Heart left ventricle (tissue), 16 donors: ENCODE measurements around the gene HMGN1. TPM values are rescaled to one million over a fixed set of nuclear protein-coding genes. Genes with fewer than 3 reads are reported as not detected.

ENCODE experiments used
- ATAC-seq, 4 donors: fragments of 200-7000 bp; cut with Tn5 transposase; one replicate each; pipeline ENCODE4 v1.9.1; 2020 to 2022; ENCODE audit warnings: moderate library complexity in 4 of 4, mild to moderate bottlenecking in 3 of 4, moderate number of reproducible peaks in 1 of 4
- DNase-seq, 5 donors: peaks; one replicate each; pipeline ENCODE4 v3.0.0-alpha.2; 2020
- H3K27ac ChIP-seq, 12 donors: fragments of 200-600 bp; sonication (generic) in 4 of 12; one replicate each; pipeline versions ENCODE4 v1.5.0 to v1.8.0; 2016 to 2022; ENCODE audit warnings: mild to moderate bottlenecking in 2 of 12
- H3K27me3 ChIP-seq, 9 donors: fragments of 200-600 bp; sonication (generic) in 2 of 9; one replicate each; pipeline versions ENCODE4 v1.5.1 to v1.8.0; 2016 to 2022; ENCODE audit warnings: mild to moderate bottlenecking in 3 of 9
- H3K36me3 ChIP-seq, 9 donors: fragments of 200-600 bp; sonication (generic) in 2 of 9; one replicate each; pipeline versions ENCODE4 v1.5.0 to v1.8.0; 2018 to 2022; ENCODE audit warnings: mild to moderate bottlenecking in 2 of 9
- H3K4me1 ChIP-seq, 12 donors: fragments of 200-600 bp; sonication (generic) in 4 of 12; one replicate each; pipeline versions ENCODE4 v1.5.0 to v1.8.0; 2016 to 2022; ENCODE audit warnings: mild to moderate bottlenecking in 3 of 12
- H3K4me3 ChIP-seq, 12 donors: fragments of 200-600 bp; sonication (generic) in 4 of 12; one replicate each; pipeline versions ENCODE4 v1.5.0 to v1.8.0; 2017 to 2022; ENCODE audit warnings: mild to moderate bottlenecking in 9 of 12, moderate library complexity in 4 of 12
- H3K9me3 ChIP-seq, 12 donors: fragments of 200-600 bp; sonication (generic) in 4 of 12; one replicate each; pipeline versions ENCODE4 v1.5.0 to v1.8.0; 2016 to 2022; ENCODE audit warnings: mild to moderate bottlenecking in 1 of 12
- POLR2A ChIP-seq, 2 donors: fragments of 450-650 bp; IDR thresholded peaks; one replicate each; pipeline ENCODE4 v1.6.1; 2017; ENCODE audit warnings: antibody characterized with exemption in 2 of 2, mild to moderate bottlenecking in 2 of 2, moderate library complexity in 2 of 2
- WGBS, 4 donors: extraction: QIAGEN DNeasy Blood & Tissue Kit in 2 of 4; methylation state at CpG; one replicate each; pipeline versions ENCODE4 v1.1.5 to v1.1.7; 2013 to 2018; 5-methylcytosine and 5-hydroxymethylcytosine counted together
- intact Hi-C, 10 donors: fragments of 100-400 bp; cut with DNase I; formaldehyde crosslinking; loops; one replicate each; pipeline versions ENCODE4 v1.11.1 to v1.14.2; 2022
- polyA plus RNA-seq, 2 donors: library from polyadenylated mRNA; stranded (reverse); fragments of 200-250 nt; gene quantifications; one replicate each; pipeline ENCODE4 v1.2.3, GENCODE V29; 2013
- total RNA-seq, 9 donors: library from RNA; depleted of rRNA in 2 of 9; stranded (reverse); fragments of >200 nt in 2 of 9; fragmentation: NEBNext Ultra II Directional in 3 of 9; extraction: Animal tissue kit (Norgen Biotek cat#: 25700) in 3 of 9; gene quantifications; one replicate each; pipeline versions ENCODE4 v1.1.0 to v1.2.4, GENCODE V29; 2016 to 2023
- TF ChIP-seq, protein P1 (sequence below), 12 donors: fragments of 200-600 bp; sonication (generic) in 4 of 12; IDR thresholded peaks; one replicate each; pipeline versions ENCODE4 v1.5.0 to v1.8.0; 2018 to 2022; ENCODE audit warnings: antibody characterized with exemption in 12 of 12, mild to moderate bottlenecking in 5 of 12
- donor health status: ischemic (EF 13 %, LVEDD 7.1; RV severe dilation, severe dysfunction).
- donor health status: healthy with polysubstance abuse.
- donor health status: DM: no; HTN: yes; CAD: no.
- donor health status: DM: no; HTN: no; CAD: no.
- donor health status: ischemic (EF 25% LVEDD 6.9; RV normal size, moderate dysfunction).
- donor health status: ischemic (EF 25% LVEDD 5.7; RV mildly dilated, moderate dysfunction).
- donor health status: healthy.
- donor health status: DM: yes; HTN: yes; CAD: no.
- donor health status: ischemic (EF 35%, LVEDD 5.7; RV mildly dilated, moderate dysfunction).
- donor health status: nonischemic (EF 11% LVEDD 7.7; RV severe dilation, severe dysfunction).
- donor health status: DM: yes; HTN: yes; CAD: no.
- donor health status: PGD.
- donor health status: ischemic (EF 29% LVEDD 5.4; RV normal size, mild dysfunction).
- donor health status: nonischemic (EF 23%, LVEDD 6.1; RV moderate dilation, normal function).

Gene HMGN1
- total and polyA plus RNA-seq, 11 donors, result 35.9 to 108 (median 43.9) TPM

DNA sequence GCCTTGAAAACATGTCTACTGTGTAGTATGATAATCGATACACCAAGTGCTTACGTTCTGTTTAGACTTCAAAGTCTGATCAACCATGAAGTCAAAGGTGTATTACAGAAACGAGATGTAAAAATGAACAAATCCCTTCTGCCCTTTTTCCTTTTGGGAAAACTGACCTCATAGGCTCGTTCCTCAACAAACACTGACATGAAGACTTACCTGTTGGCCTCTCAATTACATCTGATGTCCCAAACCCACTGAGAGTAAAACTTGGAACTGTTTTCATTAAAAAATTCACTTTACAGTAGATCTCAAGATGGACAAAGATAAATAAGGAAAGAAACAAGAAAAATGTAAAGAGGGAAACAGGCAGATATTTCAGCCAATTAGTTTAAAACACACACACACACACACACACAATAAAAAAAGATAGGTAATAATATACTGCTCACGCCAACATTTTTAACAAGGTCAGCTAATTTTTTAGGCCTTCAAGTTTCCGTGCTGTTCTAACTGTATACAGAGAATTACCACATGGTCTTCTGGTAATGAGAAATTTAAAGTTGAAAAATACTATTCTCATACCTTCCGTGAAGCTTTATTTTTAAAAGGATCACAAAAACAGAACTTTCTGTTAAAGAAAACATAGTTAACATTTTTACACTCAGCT lies 2.1 kb downstream of the HMGN1 start:
- peak overlapping the region in 9 of 12 donors; percentile 62 to 93 (median 84) for H3K4me3 ChIP-seq
- intact Hi-C loops, result loop anchor here in 5 of 10 donors (2.0 to 5.0 kb wide), 3 partner anchors 32 to 46 kb away; no protein-coding TSS in a partner anchor
- H3K36me3 ChIP-seq, result peaks cover 0 to 49% (median 38%) of the 10 kb centered on the region in 9 donors
- WGBS, 4 donors, result 41 to 52% (median 49%) methylated on average over 7 of the region's 7 CpGs
- H3K27ac ChIP-seq, result peak overlapping the region in 8 of 12 donors; percentile 9 to 96 (median 93)
- no peak for ATAC-seq
- peaks cover 0 to 40% (median 24%) of the 10 kb centered on the region in 12 donors for H3K4me1 ChIP-seq
- H3K27me3 ChIP-seq, result no peaks in the 10 kb centered on the region
- H3K9me3 ChIP-seq, result no peaks in the 10 kb centered on the region
- DNase-seq, result no peak
- TF ChIP-seq, protein P1, sequence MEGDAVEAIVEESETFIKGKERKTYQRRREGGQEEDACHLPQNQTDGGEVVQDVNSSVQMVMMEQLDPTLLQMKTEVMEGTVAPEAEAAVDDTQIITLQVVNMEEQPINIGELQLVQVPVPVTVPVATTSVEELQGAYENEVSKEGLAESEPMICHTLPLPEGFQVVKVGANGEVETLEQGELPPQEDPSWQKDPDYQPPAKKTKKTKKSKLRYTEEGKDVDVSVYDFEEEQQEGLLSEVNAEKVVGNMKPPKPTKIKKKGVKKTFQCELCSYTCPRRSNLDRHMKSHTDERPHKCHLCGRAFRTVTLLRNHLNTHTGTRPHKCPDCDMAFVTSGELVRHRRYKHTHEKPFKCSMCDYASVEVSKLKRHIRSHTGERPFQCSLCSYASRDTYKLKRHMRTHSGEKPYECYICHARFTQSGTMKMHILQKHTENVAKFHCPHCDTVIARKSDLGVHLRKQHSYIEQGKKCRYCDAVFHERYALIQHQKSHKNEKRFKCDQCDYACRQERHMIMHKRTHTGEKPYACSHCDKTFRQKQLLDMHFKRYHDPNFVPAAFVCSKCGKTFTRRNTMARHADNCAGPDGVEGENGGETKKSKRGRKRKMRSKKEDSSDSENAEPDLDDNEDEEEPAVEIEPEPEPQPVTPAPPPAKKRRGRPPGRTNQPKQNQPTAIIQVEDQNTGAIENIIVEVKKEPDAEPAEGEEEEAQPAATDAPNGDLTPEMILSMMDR (IDR thresholded peaks at IDR 0.05), result no peak
- TF ChIP-seq POLR2A (IDR thresholded peaks at IDR 0.05), result no peak

DNA sequence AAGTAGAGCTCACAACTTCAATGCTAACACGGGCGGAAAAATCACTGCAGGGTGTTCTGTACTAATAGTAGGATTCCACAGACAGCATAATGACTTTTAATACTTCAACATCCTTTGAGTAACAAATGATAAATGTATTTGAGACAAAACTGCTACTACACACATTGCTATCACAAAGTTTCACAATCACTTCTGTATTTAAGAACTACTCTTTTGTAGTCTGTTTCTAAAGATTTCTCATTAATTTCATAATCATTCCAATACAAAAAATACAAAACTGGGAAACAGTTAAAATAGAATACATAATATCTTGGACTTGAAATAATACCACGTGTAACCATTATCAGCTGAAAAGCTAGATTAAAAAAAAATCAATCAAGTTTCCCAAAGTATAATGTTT lies 2.7 kb downstream of the HMGN1 start:
- Histone ChIP-seq H3K4me3 (peak overlapping the region in 2 of 12 donors; percentile 3 to 9), H3K36me3 (peaks cover 0 to 55% (median 44%) of the 10 kb centered on the region in 9 donors), H3K4me1 (peaks cover 0 to 40% (median 24%) of the 10 kb centered on the region in 12 donors), H3K27ac (peak overlapping the region in 1 of 12 donors; percentile 9), H3K27me3 (no peaks in the 10 kb centered on the region), H3K9me3 (no peaks in the 10 kb centered on the region)
- ATAC-seq (no peak), DNase-seq (no peak)
- 31 to 40% (median 38%) methylated on average over 3 of the region's 3 CpGs for WGBS, 4 donors
- TF ChIP-seq POLR2A (IDR thresholded peaks at IDR 0.05), result no peak
- intact Hi-C loops, result loop anchor here in 5 of 10 donors (2.0 to 5.0 kb wide), 3 partner anchors 31 to 46 kb away; no protein-coding TSS in a partner anchor

DNA sequence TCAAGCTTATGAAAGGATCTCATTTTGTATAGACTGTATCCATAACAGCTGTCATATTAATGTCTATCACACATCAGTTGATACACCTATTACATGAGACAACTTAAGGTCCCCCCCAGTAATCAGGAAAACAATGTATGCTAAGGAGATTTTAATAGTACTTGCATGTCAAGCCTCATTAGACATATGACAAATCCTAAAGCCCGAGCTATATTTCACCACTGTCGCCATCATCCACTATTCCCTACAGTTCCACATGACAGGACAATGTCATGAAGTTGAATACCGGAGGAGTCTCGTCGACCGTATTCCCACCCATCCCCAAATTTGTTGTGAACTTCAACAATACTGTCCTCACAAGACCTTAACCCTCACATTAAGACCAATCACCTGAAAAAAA lies 3.4 kb downstream of the HMGN1 start:
- no peaks in the 10 kb centered on the region for H3K27me3 ChIP-seq
- TF ChIP-seq POLR2A (IDR thresholded peaks at IDR 0.05), result no peak
- TF ChIP-seq, protein P1 (IDR thresholded peaks at IDR 0.05), result no peak
- no peak overlapping the region for H3K27ac ChIP-seq
- ATAC-seq (no peak), DNase-seq (no peak)
- H3K9me3 ChIP-seq, result no peaks in the 10 kb centered on the region
- H3K36me3 ChIP-seq, result peaks cover 0 to 60% (median 48%) of the 10 kb centered on the region in 9 donors
- peak overlapping the region in 1 of 12 donors; percentile 9 for H3K4me3 ChIP-seq
- H3K4me1 ChIP-seq, result peaks cover 0 to 40% (median 24%) of the 10 kb centered on the region in 12 donors
- intact Hi-C loops, result loop anchor here in 4 of 10 donors (5.0 kb wide), 2 partner anchors 42 to 47 kb away; no protein-coding TSS in a partner anchor
- WGBS, 4 donors, result 58 to 71% (median 67%) methylated on average over 6 of the region's 6 CpGs

DNA sequence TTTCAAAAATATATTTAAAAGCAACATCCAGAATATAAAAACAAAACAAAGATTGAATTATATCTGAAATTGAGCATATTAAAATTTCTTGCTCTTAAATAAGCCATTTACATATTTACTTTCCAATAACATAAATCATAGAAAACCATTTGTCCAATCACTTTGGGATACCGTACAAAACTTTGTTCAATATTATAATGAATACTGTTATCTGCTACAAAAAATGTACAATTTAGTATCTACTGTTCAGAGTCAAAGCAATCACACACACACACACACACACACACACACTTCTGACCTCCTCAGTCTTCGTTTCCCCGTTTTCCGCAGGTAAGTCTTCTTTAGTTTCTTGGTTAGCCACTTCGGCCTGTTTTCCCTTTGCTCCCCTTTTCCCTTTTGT lies 4.0 kb downstream of the HMGN1 start:
- no peak overlapping the region for H3K4me3 ChIP-seq
- 83 to 85% (median 84%) methylated on average over 5 of the region's 5 CpGs for WGBS, 4 donors
- no peak overlapping the region for H3K27ac ChIP-seq
- H3K36me3 ChIP-seq, result peaks cover 0 to 60% (median 48%) of the 10 kb centered on the region in 9 donors
- intact Hi-C loops, result loop anchor here in 4 of 10 donors (5.0 kb wide), 2 partner anchors 42 to 47 kb away; no protein-coding TSS in a partner anchor
- no peak for TF ChIP-seq POLR2A (IDR thresholded peaks at IDR 0.05)
- TF ChIP-seq, protein P1 (IDR thresholded peaks at IDR 0.05), result no peak
- ATAC-seq (no peak), DNase-seq (no peak)
- no peaks in the 10 kb centered on the region for H3K9me3 ChIP-seq
- H3K27me3 ChIP-seq, result no peaks in the 10 kb centered on the region
- H3K4me1 ChIP-seq, result peaks cover 0 to 36% (median 23%) of the 10 kb centered on the region in 12 donors
